IPS-20b (cell line): Measurements from ENCODE around the gene RPS6KC1.
"Not testable (repeated sequence)": the region's sequence is repeated elsewhere in the genome, so short reads cannot be mapped to it uniquely, and the experiment has no call there.

ENCODE experiments used
- H3K27ac ChIP-seq: one replicate; pipeline ENCODE4 v1.5.1; 2013; ENCODE audit warnings: low read length
- H3K27me3 ChIP-seq: 2 replicates; pipeline ENCODE4 v1.6.1; 2013; ENCODE audit warnings: mild to moderate bottlenecking, low read length, inconsistent platforms; ENCODE audit not compliant: insufficient read depth
- H3K36me3 ChIP-seq: 2 replicates; pipeline ENCODE4 v1.6.1; 2013; ENCODE audit warnings: low read depth, mild to moderate bottlenecking, inconsistent platforms, low read length, moderate library complexity; ENCODE audit not compliant: insufficient read depth
- H3K4me1 ChIP-seq: 2 replicates; pipeline ENCODE4 v1.6.1; 2013; ENCODE audit warnings: mild to moderate bottlenecking, control low read depth, inconsistent platforms, low read length, moderate library complexity; ENCODE audit not compliant: insufficient read depth
- H3K4me3 ChIP-seq: 2 replicates; pipeline ENCODE4 v1.5.1; 2013; ENCODE audit warnings: mild to moderate bottlenecking, low read length, inconsistent platforms
- H3K9ac ChIP-seq: 2 replicates; pipeline ENCODE4 v1.6.1; 2013; ENCODE audit warnings: low read depth, mild to moderate bottlenecking, inconsistent platforms, low read length, moderate library complexity
- H3K9me3 ChIP-seq: 2 replicates; pipeline ENCODE4 v1.6.1; 2013; ENCODE audit warnings: mild to moderate bottlenecking, low read depth, low read length, inconsistent platforms; ENCODE audit not compliant: insufficient read depth

RPS6KC1 gene

DNA sequence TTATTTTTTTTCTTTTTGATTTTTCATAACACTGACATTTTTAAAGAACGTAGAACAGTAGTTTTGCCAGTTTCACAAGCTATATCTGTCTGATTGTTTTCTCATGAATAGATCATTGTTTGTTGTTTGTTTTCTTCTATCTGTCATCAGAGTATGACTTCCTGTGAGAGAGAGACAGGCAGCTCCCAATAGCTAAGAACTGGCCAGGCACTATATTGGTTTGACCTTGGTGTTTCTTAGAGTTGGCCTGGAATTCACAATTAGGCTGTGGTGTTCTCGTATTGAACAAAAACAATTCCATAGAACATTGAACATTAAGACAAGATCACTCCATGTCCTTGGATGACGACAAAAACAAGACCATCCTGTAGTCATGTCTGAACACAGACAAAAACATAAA, 43.4 kb downstream of the RPS6KC1 start:
- H3K4me3 ChIP-seq: no peak overlapping the region
- H3K27me3 ChIP-seq: no peaks in the 10 kb centered on the region
- H3K36me3 ChIP-seq: 0 out of 2 replicates have a peak, but pooled peaks cover 6% of the 10 kb centered on the region
- H3K27ac ChIP-seq: no peak overlapping the region
- H3K9me3 ChIP-seq: no peaks in the 10 kb centered on the region
- no peaks in the 10 kb centered on the region for H3K4me1 ChIP-seq
- H3K9ac ChIP-seq: no peak overlapping the region

DNA sequence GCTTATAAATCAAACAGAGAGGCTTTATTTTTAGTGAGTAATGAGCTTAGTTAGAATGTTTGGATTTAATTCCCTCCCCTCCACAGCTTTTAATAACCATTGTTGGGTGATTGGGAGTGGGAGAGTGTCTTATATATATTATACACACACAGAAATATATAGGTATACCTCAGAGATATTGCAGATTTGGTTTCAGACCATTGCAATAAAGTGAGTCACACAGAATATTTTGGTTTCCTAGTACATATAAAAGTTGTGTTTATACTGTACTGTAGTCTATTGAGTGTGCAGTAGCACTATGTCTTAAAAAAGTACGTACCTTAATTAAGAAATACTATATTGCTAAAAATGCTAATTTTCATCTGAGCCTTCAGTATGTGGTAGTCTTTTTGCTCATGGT, 44.4 kb downstream of the RPS6KC1 start:
- Histone ChIP-seq H3K4me1 (no peaks in the 10 kb centered on the region), H3K9me3 (no peaks in the 10 kb centered on the region), H3K27ac (no peak overlapping the region), H3K4me3 (no peak overlapping the region), H3K9ac (no peak overlapping the region), H3K27me3 (no peaks in the 10 kb centered on the region), H3K36me3 (0 out of 2 replicates have a peak, but pooled peaks cover 6% of the 10 kb centered on the region)

DNA sequence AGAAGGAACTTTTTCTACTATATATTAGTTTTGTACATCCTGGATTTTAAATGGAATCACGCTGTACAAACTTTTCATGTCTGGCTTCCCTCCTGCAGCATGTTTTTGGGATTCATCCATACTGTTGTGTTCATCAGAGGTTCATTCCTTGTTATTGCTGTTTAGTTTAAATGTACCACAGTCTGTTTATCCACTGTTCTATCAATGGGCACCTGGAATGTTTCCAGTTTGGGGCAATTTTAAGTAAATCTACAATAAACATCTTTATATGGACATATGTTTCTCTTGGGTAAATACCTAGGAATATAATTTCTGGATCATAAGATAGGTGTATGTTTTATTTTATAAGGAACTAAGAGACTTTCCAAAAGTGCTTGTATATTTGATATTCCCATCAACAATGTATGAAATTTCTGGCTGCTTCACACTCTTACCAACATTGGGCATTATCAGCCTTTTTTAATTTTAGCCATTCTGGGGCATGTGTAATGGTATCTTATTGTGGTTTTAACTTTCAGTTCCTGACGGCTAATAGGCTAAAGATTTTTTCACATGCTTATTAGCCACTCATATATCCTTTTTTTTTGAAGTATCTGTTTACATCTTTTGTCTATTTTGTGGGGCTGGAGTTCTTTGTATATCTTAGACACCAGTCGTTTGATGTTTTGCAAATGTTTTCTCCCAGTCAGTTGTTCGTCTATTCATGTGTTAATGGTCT, 48.8 kb downstream of the RPS6KC1 start:
- Histone ChIP-seq H3K27me3 (no peaks in the 10 kb centered on the region), H3K9ac (no peak overlapping the region), H3K36me3 (0 out of 2 replicates have a peak, but pooled peaks cover 6% of the 10 kb centered on the region), H3K9me3 (no peaks in the 10 kb centered on the region), H3K4me1 (no peaks in the 10 kb centered on the region), H3K4me3 (no peak overlapping the region), H3K27ac (no peak overlapping the region)

DNA sequence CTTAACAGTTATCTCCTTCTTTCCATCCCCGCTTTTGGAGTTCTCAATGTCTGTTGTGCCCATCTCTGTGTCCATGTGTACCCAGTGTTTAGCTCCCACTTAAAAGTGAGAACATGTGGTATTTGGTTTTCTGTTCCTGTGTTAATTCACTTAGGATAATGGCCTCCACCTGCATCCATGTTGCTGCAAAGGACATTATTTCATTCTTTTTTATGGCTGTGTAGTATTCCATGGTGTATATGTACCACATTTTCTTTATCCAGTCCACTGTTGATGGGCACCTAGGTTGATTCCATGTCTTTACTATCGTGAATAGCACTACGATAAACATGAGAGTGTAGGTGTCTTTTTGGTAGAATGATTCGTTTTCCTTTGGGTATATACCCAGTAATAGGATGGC, 49.5 kb downstream of the RPS6KC1 start:
- not testable (repeated sequence) for H3K9me3 ChIP-seq, H3K36me3 ChIP-seq, H3K4me1 ChIP-seq, H3K4me3 ChIP-seq, H3K9ac ChIP-seq, H3K27me3 ChIP-seq, H3K27ac ChIP-seq

DNA sequence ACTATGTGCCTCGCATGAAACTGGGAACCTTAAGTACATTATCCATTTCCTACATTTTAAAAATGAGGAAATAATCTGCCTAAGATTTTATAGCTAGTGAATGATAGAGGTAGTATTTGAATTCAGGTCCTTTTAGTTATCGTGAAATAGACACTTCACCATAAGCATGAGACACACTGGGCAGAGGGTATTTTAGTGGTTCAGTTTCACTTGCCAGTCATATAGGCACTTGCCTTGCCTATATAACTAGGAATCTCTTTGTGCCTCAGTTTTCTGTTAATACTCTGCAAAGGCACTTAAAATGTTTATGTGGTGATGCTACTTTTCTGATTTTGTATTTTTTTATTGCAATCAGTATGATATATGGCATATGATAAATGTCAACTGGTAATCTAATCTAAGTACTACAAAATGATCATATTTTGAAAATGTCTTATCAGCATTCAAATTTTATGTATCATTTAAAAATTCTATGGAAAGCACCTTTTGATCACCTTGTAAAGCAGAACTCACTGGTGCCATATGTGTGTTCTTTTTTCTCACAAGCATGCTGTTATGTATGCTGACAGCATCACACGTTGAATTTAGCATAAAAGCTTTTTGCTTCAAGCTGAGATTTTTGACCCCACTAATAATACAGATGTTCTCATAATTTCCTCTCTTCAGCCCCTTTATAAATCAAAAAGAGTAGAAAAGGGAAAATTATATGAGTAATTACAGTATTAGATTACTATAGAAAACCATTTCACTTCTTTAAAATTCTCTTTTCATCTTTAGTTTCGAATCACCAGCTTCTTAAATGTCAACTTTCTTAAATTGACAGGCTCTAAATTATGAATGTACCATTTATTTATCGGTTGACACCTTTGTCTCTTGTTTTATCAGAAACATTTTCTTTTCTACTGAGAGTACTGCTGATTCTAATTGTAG, 52.6 kb downstream of the RPS6KC1 start:
- H3K4me1 ChIP-seq: no peaks in the 10 kb centered on the region
- H3K9me3 ChIP-seq: no peaks in the 10 kb centered on the region
- no peaks in the 10 kb centered on the region for H3K27me3 ChIP-seq
- H3K27ac ChIP-seq: no peak overlapping the region
- no peak overlapping the region for H3K4me3 ChIP-seq
- H3K36me3 ChIP-seq: no peaks in the 10 kb centered on the region
- H3K9ac ChIP-seq: no peak overlapping the region

DNA sequence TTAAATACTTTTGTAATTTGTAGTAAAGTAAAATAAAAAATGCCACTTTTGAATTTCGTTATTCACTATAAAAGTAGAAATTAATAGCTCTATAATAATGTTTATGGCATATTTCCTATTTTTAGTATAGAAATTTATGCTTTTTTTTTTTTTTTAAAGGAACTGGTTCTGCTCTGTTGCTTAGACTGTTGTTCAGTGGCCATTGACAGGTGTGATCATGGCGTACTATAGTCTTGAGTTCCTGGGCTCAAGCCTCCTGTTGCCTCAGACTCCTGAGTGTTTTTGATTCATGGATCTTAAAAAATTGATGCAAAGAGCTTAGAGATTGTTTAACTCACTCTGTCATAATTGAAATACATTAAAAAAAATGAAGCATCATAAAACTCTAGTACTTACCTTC, 53.6 kb downstream of the RPS6KC1 start:
- Histone ChIP-seq H3K27ac (no peak overlapping the region), H3K36me3 (no peaks in the 10 kb centered on the region), H3K4me1 (no peaks in the 10 kb centered on the region), H3K4me3 (no peak overlapping the region), H3K9ac (no peak overlapping the region), H3K27me3 (no peaks in the 10 kb centered on the region), H3K9me3 (no peaks in the 10 kb centered on the region)

DNA sequence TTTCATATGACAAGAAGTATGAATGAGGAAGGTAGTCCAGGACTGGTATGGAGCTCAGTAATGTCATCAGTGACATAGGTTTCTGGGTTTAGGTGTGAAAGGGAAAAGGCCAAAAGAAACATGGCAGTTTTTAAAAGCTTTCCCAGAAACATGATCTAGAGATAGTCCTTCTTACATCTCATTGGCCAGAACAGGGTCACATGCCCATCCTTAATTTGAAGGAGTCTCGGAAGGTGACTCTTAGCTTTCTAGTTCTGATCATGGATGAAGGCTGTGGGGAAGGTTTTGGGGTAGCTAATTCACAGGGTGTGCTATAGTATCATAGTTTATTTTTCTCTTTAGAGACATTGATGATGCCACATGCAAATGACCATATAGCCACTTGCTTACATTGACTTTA, 55.3 kb downstream of the RPS6KC1 start:
- H3K36me3 ChIP-seq: no peaks in the 10 kb centered on the region

DNA sequence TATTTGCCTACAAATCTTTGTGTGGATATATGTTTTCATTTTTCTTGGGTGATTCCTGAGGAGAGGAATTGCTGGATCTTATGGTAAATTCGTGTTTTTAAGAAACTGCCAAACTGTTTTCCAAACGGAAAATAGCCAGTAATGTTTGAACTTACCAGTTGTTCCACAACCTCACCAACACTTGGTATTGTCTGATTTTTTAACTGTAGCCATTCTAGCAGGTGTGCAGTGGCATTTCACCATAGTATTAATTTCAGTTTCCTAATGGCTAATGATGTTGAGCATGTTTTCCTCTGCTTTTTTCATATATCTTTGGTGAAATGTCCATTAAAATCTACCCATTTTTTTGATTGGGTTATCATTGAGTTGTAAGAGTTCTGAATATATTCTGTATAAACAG, 56.6 kb downstream of the RPS6KC1 start:
- H3K27me3 ChIP-seq: no peaks in the 10 kb centered on the region
- H3K36me3 ChIP-seq: no peaks in the 10 kb centered on the region
- no peak overlapping the region for H3K4me3 ChIP-seq
- H3K9me3 ChIP-seq: no peaks in the 10 kb centered on the region
- H3K4me1 ChIP-seq: 0 out of 2 replicates have a peak, but pooled peaks cover 3% of the 10 kb centered on the region
- no peak overlapping the region for H3K27ac ChIP-seq
- no peak overlapping the region for H3K9ac ChIP-seq

More for the DNA sequence above, 55.3 kb downstream of the RPS6KC1 start:
- no peak overlapping the region for H3K9ac ChIP-seq
- no peak overlapping the region for H3K27ac ChIP-seq
- no peak overlapping the region for H3K4me3 ChIP-seq
- 0 out of 2 replicates have a peak, but pooled peaks cover 3% of the 10 kb centered on the region for H3K4me1 ChIP-seq
- no peaks in the 10 kb centered on the region for H3K27me3 ChIP-seq
- H3K9me3 ChIP-seq: no peaks in the 10 kb centered on the region

DNA sequence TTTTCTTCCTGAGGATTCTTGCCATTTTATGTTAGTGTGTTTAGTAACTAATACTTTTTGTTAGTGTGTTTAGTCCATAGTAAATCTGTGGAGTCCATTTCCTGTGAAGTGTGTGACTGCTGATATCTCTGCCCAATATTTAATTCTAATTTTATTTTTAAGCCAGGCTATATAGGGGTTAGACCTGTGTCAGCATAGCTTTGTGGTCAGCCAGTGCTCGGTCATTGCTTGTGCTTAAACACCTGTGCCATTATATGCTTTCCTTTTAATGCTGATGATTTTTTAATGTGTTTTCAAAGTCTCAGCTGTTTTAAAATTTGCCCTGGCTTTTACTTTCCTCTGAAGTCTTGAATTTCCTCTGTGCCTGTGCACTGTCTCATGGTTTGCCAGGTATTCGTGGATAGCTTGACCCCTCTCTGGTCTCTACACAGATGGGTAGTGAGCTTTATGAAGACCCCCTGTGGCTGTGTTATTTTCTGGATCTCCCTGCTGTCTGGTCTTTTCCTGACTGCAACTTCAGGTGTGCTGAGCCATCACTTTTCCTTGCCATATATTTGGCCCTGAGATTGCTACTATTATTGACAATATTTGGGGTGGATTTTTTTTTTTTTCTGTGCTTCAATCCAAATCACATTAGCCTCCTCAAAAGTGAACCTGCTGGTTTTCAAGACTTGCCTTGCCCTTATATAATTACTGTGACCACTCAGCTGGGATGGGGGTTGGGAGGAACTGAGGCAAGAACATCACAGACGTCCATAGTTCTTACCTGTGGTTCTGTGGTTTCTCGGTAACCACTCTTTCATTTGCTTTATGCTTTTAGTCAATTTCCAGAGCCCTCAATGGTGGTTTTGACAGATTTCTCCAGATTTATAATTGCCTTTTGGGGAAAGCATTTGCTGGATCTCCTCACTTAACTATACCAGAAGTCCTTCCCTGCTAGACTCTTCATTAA, 59.6 kb downstream of the RPS6KC1 start:
- Histone ChIP-seq H3K9me3 (no peaks in the 10 kb centered on the region), H3K27ac (no peak overlapping the region), H3K4me3 (no peak overlapping the region)

DNA sequence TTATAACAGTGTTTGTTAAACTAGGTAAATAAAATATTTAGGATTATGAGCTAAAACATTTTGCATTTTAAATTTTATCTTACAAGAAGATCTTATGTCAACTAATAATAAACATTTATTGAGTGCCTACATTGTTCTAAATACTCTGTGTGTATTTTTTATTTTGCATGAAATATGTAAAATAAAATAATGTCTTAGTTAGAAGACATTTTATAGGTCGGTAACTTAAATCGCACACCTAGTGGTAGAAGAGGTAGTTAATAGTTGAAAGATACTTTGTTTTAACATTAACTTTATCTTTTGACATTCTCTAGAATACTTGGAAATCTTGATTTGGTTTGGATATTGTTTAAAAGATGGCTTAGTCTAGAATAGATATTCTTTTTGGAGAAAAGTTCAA, 60.5 kb downstream of the RPS6KC1 start:
- Histone ChIP-seq H3K27ac (no peak overlapping the region), H3K36me3 (no peaks in the 10 kb centered on the region)

More for the DNA sequence above, 59.6 kb downstream of the RPS6KC1 start:
- Histone ChIP-seq H3K9ac (no peak overlapping the region), H3K4me1 (0 out of 2 replicates have a peak, but pooled peaks cover 3% of the 10 kb centered on the region), H3K36me3 (no peaks in the 10 kb centered on the region), H3K27me3 (no peaks in the 10 kb centered on the region)

DNA sequence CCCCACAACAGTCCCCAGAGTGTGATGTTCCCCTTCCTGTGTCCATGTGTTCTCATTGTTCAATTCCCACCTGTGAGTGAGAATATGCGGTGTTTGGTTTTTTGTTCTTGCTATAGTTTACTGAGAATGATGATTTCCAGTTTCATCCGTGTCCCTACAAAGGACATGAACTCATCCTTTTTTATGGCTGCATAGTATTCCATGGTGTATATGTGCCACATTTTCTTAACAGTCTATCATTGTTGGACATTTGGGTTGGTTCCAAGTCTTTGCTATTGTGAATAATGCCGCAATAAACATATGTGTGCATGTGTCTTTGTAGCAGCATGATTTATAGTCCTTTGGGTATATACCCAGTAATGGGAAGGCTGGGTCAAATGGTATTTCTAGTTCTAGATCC, 61.7 kb downstream of the RPS6KC1 start:
- H3K27me3 ChIP-seq, H3K36me3 ChIP-seq, H3K27ac ChIP-seq, H3K4me3 ChIP-seq, H3K9ac ChIP-seq, H3K9me3 ChIP-seq, H3K4me1 ChIP-seq: not testable (repeated sequence)

More for the DNA sequence above, 60.5 kb downstream of the RPS6KC1 start:
- H3K27me3 ChIP-seq: no peaks in the 10 kb centered on the region
- 0 out of 2 replicates have a peak, but pooled peaks cover 3% of the 10 kb centered on the region for H3K4me1 ChIP-seq
- no peaks in the 10 kb centered on the region for H3K9me3 ChIP-seq
- no peak overlapping the region for H3K4me3 ChIP-seq
- no peak overlapping the region for H3K9ac ChIP-seq
